Measurements from ENCODE around the gene TNS3. TPM values are rescaled to one million over a fixed set of nuclear protein-coding genes. Genes with fewer than 3 reads are reported as not detected.

TNS3 gene
- total and polyA plus RNA-seq, 10 donors: 17.7 to 247 (median 147) TPM

DNA sequence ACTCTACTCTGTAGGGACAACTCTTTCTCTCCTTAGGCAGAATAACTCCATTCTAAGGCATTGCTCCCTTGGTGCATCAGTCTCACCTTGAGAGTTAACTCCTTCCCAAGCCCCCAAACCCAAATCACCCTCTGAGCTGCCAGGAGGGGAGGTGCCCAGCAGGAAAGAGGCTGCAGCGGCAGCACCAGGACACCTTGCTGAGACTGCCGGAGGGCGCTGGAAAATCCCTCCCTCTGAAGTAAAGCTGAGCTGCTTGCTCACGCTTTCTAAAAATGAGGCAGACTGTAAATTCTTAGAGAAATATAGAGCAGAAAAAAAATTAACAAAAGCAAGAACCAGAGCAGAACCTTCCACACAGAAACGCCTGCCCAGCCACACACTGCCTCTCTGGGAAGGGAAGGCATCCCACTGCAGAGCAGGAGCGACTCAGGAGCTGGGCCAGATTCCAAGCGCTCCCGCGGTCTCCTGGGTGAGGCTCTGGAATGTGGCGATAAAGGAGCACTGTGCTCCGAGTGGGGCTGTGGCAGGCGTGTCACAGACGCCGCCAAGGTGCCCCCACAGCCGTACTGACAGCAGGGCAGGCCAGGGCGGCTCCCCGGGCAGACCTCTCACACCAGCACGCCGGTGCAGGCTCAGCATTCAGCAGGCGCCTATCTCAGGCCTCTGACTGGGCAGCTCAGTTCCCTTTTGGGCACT is 202.1 kb downstream of the TNS3 start:
- DNase-seq: peak; percentile 41
- H3K27me3 ChIP-seq (replicated peaks in 1 of 7): no peaks in the 10 kb centered on the region
- H3K4me1 ChIP-seq: peaks cover 0 to 46% (median 10%) of the 10 kb centered on the region in 6 donors
- whole genome bisulfite sequencing, 5 donors: 80 to 88% (median 83%) methylated on average over 20 of the region's 20 CpGs
- H3K27ac ChIP-seq: peak overlapping the region in 3 of 8 donors; percentile 24 to 40 (median 33)
- H3K36me3 ChIP-seq: peaks cover 0 to 93% (median 4%) of the 10 kb centered on the region in 6 donors
- no peak overlapping the region for H3K4me3 ChIP-seq
- intact Hi-C loops (cut with DNase I; ENCODE audit: low total_unique reads): no loop called here
- no peaks in the 10 kb centered on the region for H3K9me3 ChIP-seq
- TF ChIP-seq POLR2AphosphoS5 (IDR thresholded peaks at IDR 0.05) (peak in 2 of 3 donors; percentile 26 to 55), POLR2A (IDR thresholded peaks at IDR 0.05) (no peak)
- TF ChIP-seq, protein P1, sequence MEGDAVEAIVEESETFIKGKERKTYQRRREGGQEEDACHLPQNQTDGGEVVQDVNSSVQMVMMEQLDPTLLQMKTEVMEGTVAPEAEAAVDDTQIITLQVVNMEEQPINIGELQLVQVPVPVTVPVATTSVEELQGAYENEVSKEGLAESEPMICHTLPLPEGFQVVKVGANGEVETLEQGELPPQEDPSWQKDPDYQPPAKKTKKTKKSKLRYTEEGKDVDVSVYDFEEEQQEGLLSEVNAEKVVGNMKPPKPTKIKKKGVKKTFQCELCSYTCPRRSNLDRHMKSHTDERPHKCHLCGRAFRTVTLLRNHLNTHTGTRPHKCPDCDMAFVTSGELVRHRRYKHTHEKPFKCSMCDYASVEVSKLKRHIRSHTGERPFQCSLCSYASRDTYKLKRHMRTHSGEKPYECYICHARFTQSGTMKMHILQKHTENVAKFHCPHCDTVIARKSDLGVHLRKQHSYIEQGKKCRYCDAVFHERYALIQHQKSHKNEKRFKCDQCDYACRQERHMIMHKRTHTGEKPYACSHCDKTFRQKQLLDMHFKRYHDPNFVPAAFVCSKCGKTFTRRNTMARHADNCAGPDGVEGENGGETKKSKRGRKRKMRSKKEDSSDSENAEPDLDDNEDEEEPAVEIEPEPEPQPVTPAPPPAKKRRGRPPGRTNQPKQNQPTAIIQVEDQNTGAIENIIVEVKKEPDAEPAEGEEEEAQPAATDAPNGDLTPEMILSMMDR (IDR thresholded peaks at IDR 0.05 in 8 of 11, conservative IDR thresholded peaks at IDR 0.05 in 3 of 11): no peak

DNA sequence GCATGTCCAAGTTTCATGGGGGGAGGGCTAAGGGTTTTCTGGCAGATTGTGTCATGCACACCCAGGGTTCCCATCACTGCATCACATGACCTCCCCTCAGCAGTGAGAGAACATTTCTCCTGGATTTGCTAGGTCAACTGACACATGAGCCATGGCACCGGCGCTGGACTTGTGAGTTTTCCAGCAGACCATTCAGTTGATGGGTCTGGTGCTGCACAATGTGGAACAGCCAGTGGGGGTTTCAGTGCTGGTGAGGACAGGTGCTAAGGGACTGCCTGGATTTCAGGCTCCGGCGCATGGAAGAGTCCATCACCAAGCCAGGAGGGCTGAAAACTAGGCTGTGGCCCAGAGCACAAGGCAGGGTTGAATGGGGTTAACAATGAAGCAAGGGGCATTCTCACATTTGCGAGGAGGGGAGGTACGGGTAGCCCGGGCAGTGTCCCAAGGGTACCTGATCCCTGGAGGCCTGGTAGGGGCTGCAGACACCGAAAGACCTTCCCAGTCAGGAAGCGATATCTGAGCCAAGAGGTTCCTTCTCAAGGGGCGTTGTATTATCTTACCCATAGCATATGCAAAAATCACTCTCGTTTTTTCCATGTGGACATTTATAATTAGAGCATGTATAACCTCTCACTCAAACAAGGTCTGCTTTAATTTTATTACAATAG is 203.0 kb downstream of the TNS3 start:
- Histone ChIP-seq H3K27ac (no peak overlapping the region), H3K36me3 (peaks cover 0 to 91% (median 3%) of the 10 kb centered on the region in 6 donors), H3K9me3 (no peaks in the 10 kb centered on the region), H3K27me3 (replicated peaks in 1 of 7) (no peaks in the 10 kb centered on the region), H3K4me3 (no peak overlapping the region), H3K4me1 (peaks cover 0 to 39% (median 10%) of the 10 kb centered on the region in 6 donors)
- intact Hi-C loops (cut with DNase I; ENCODE audit: low total_unique reads): no loop called here
- 86 to 92% (median 89%) methylated on average over 10 to 11 of the region's 11 CpGs for WGBS, 5 donors
- peak; percentile 61 for DNase-seq
- TF ChIP-seq POLR2AphosphoS5 (IDR thresholded peaks at IDR 0.05): peak in 1 of 3 donors; percentile 16
- no peak for TF ChIP-seq POLR2A (IDR thresholded peaks at IDR 0.05)

DNA sequence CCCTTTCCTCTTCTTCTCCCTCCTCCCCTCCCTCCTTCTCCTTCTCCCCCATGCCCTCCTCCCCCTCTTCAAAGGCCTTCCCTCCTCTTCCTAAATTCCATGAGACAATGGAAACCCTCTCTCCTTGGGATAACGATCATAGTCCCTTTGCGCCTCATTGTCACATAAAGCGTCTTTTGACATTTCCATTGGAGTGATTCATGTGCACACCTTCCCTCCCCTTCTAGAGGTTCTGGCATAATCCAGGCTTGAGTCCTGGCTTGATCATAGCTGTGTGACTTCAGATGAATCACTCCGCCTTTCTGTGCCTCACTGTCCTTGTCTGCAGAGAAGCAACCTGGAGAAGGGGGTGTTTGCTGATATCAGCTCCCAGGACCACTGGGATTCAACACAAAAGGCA is 204.2 kb downstream of the TNS3 start:
- Histone ChIP-seq H3K27ac (no peak overlapping the region), H3K36me3 (peaks cover 0 to 91% (median 0%) of the 10 kb centered on the region in 6 donors), H3K4me3 (no peak overlapping the region), H3K4me1 (peaks cover 0 to 33% (median 7%) of the 10 kb centered on the region in 6 donors), H3K27me3 (replicated peaks in 1 of 7) (no peaks in the 10 kb centered on the region), H3K9me3 (no peaks in the 10 kb centered on the region)
- peak; percentile 30 for DNase-seq
- TF ChIP-seq POLR2AphosphoS5 (IDR thresholded peaks at IDR 0.05): no peak
- TF ChIP-seq, protein P1 (IDR thresholded peaks at IDR 0.05 in 8 of 11, conservative IDR thresholded peaks at IDR 0.05 in 3 of 11): no peak
- TF ChIP-seq POLR2A (IDR thresholded peaks at IDR 0.05): no peak
- intact Hi-C loops (cut with DNase I; ENCODE audit: low total_unique reads): no loop called here
- WGBS, 5 donors: 83 to 93% (median 88%) methylated on average over 4 of the region's 4 CpGs

DNA sequence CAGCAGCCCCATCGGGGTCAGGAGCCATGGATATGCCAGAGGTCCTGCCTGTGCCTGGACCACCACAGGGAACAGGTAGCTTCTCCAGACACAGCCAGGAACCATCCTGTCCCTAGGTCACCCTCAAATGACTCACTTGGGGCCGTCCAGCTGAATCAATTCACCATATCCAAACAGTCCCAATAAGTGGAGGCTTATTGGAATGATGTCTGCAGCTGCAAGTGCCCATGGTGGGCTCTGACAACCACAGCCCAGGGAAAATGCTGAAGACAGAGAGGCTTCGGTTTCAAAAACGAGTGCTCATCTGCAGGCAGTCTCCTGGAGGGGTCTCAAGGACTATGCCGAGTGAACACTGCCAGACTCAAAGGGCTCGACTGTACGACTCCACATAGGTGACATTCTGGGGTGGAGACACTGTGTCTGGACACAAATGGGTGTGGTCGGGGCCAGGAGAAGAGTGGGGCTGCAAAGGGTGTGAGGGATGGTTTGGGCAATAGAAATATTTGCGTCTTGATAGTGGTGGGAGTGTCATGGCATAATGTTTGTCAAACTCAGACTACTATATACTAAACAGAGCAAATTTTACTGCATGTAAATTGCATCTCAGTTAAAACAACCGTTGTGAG is 204.8 kb downstream of the TNS3 start:
- H3K27ac ChIP-seq: no peak overlapping the region
- 86 to 92% (median 87%) methylated on average over 9 to 10 of the region's 10 CpGs for WGBS, 5 donors
- peak; percentile 42 for DNase-seq

More for the DNA sequence above, 204.8 kb downstream of the TNS3 start:
- peaks cover 0 to 39% (median 10%) of the 10 kb centered on the region in 6 donors for H3K4me1 ChIP-seq
- intact Hi-C loops (cut with DNase I; ENCODE audit: low total_unique reads): no loop called here
- H3K36me3 ChIP-seq: peaks cover 0 to 89% (median 0%) of the 10 kb centered on the region in 6 donors
- TF ChIP-seq, protein P1 (IDR thresholded peaks at IDR 0.05 in 8 of 11, conservative IDR thresholded peaks at IDR 0.05 in 3 of 11): no peak
- TF ChIP-seq POLR2AphosphoS5 (IDR thresholded peaks at IDR 0.05) (no peak), POLR2A (IDR thresholded peaks at IDR 0.05) (no peak)
- H3K4me3 ChIP-seq: no peak overlapping the region
- H3K27me3 ChIP-seq (replicated peaks in 1 of 7): no peaks in the 10 kb centered on the region
- H3K9me3 ChIP-seq: no peaks in the 10 kb centered on the region

Measured in spleen (tissue), 11 donors.